ENCODE results near the gene LMF1.

The LMF1 gene

GRCh38 chr16:985646-986400 lies 15.0 kb upstream of the LMF1 start:
- H3K4me3 ChIP-seq (ENCODE audit: low read depth, low read length): no peak overlapping the region
- TF ChIP-seq CTCF (IDR thresholded peaks at IDR 0.05; ENCODE audit: low read depth, low read length): no peak
- in situ Hi-C loops (cut with HindIII; ENCODE audit: low sequenced_read_pairs): no loop called here
- DNase-seq (ENCODE audit: low read depth, low spot score): no peak

GRCh38 chr16:984736-985636 lies 14.2 kb upstream of the LMF1 start:
- in situ Hi-C loops (cut with HindIII; ENCODE audit: low sequenced_read_pairs): no loop called here
- H3K4me3 ChIP-seq (ENCODE audit: low read depth, low read length): no peak overlapping the region
- TF ChIP-seq CTCF (IDR thresholded peaks at IDR 0.05; ENCODE audit: low read depth, low read length): no peak
- DNase-seq (ENCODE audit: low read depth, low spot score): no peak

GRCh38 chr16:984121-984694 lies 13.4 kb upstream of the LMF1 start:
- in situ Hi-C loops (cut with HindIII; ENCODE audit: low sequenced_read_pairs): no loop called here
- no peak for TF ChIP-seq CTCF (IDR thresholded peaks at IDR 0.05; ENCODE audit: low read depth, low read length)
- no peak for DNase-seq (ENCODE audit: low read depth, low spot score)
- no peak overlapping the region for H3K4me3 ChIP-seq (ENCODE audit: low read depth, low read length)

GRCh38 chr16:983044-984030 lies 12.6 kb upstream of the LMF1 start:
- in situ Hi-C loops (cut with HindIII; ENCODE audit: low sequenced_read_pairs): no loop called here
- no peak for TF ChIP-seq CTCF (IDR thresholded peaks at IDR 0.05; ENCODE audit: low read depth, low read length)
- no peak for DNase-seq (ENCODE audit: low read depth, low spot score)
- no peak overlapping the region for H3K4me3 ChIP-seq (ENCODE audit: low read depth, low read length)

- no peak for TF ChIP-seq CTCF (IDR thresholded peaks at IDR 0.05; ENCODE audit: low read depth, low read length)
- in situ Hi-C loops (cut with HindIII; ENCODE audit: low sequenced_read_pairs): no loop called here
- DNase-seq (ENCODE audit: low read depth, low spot score): no peak
- no peak overlapping the region for H3K4me3 ChIP-seq (ENCODE audit: low read depth, low read length)
These were observed 11.6 kb upstream of the LMF1 start for GRCh38 chr16:982145-983043.

All from astrocyte of the spinal cord (primary cell).